Adrenal gland (tissue), 5 donors: Measurements from ENCODE around the gene TRPM5.

ENCODE experiments used
- CTCF ChIP-seq, 6 experiments: fragments of 450-650 bp in 4 of 6; fragments of 200-600 bp in 2 of 6; sonication (generic) in 1 of 6; IDR thresholded peaks; 1 replicate in 5 of 6; 2 replicates in 1 of 6; pipeline versions ENCODE4 v1.5.1 to v1.8.0; 2016 to 2021; ENCODE audit warnings: antibody characterized with exemption in 6 of 6, mild to moderate bottlenecking in 2 of 6, moderate library complexity in 1 of 6
- POLR2A ChIP-seq, 2 donors: fragments of 450-650 bp; IDR thresholded peaks; one replicate each; pipeline ENCODE4 v1.6.1; 2017; ENCODE audit warnings: antibody characterized with exemption in 2 of 2, mild to moderate bottlenecking in 2 of 2, moderate library complexity in 1 of 2
- donor health status: DM: no; HTN: no; CAD: no.

- TF ChIP-seq CTCF (IDR thresholded peaks at IDR 0.05) (no peak), POLR2A (IDR thresholded peaks at IDR 0.05) (no peak)
Observed at GRCh38 chr11:2449548-2450320, 5.4 kb upstream of the TRPM5 start.
